ENCODE measurements around the gene IL17RE.
"Not testable (repeated sequence)": the region's sequence is repeated elsewhere in the genome, so short reads cannot be mapped to it uniquely, and the experiment has no call there.

The IL17RE gene

DNA sequence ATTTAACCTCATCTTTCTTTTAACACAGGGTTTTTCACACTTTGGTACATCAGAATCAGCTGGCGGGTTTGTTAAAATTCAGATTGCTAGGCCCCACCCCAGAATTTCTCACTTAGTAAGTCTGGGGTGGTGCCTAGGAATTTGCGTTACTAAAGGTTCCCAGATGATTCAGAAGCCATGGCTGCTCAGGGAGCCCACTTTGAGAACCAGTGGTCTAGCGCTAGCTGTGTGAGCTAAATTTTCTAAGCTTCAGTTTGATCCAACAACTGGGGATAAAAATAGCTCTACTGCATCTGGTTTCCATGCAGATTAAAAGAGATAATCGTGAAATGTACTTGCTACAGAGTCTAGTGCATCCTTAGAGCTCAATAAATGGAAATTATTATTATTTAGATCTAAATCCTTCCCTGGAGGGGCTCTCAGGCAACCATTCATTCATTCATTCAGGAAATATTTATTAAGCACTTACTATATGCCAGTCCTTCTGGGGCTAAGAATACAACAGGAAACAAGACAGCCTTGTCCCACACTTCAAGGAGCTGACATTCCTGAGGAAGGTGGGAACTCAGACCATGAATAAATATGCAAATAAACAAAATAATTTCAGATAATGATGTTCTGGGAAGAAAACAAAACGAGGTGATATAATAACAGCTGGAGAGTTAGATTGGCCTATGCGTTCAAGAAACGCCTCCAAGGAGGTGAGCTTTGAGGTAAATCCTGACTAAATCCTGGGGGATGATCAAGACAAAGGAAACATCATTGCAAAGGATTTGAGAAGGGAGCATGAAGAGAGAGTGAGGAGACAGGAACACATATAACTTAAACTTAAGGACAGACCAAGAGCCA is 18.7 kb upstream of the IL17RE start:
- DNase-seq: no peak

DNA sequence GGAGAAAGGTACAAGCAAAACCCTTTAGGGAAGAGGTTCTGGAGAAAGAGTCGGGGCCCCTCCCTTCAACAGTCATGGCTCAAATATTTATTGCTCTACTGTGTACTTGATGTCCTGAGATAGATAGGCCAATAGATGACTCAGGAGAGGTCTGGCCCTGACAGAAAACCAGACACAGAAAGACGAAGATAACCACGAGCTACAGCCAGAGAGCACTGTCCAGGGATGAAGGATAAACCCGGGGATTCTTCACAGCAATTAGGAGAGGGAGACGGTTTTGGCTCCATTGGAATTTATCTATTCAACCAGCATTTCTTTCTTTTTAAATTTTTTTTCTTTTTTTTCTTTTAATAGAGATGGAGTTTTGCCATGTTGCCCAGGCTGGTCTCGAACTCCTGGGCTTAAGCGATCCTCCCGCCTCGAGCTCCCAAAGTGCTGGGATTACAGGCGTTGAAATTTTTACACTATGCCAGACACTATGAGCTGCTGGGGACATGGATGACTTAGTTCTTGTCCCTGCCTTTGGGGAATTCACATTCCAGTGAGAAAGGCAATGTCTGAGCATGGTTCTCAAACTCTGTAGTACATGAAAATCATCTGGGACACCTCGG is 18.0 kb upstream of the IL17RE start:
- no peak for DNase-seq

DNA sequence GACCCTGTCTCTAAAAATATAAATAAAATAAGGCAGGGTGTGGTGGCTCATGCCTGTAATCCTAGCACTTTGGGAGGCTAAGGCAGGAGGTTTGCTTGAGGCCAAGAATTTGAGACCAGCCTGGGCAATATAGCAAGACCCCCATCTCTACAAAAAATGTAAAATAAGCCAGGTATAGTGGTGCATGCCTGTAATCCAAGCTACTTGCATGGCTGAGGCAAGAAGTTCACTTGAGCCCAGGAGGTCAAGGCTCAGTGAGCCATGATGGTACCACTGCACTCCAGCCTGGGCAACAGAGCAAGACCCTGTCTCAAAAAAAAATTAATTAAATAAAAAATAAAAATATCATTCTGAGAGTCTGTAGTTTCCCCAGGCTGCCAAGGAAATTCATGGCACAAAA is 16.3 kb upstream of the IL17RE start:
- DNase-seq: no peak

DNA sequence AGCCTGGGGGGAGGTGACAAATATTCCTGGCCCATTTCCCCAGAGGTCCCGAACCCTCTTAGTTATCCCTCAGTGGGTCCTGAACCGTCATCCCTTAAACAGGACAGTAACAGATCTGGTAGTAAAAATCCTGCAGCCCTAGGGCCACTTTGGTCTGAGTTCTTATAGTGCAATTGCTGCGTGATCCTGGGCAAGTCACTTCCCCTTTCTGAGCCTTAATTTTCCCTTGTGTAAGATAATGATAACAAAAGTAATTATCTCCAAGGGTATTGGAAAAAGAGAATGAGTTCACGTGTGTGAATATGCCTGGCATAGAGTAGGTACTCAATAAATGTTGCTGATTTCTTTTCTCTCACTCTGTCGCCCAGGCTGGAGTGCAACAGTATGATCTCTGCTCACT is 15.2 kb upstream of the IL17RE start:
- DNase-seq: no peak

DNA sequence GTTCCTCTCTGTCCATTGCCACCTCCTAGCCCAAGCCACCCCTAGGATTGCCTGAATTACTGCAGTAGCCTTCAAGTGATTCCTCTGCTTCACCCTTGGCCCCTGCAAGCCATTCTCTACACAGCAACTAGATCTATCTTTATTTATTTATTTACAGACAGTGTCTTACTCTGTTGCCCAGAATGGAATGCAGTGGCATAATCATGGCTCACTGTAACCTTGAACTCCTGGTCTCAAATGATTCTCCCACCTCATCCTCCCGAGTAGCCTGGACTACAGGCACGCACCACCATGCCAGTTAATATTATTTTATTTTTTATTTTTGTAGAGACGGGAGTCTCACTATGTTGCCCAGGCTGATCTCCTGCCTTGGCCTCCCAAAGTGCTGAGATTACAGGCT is 14.1 kb upstream of the IL17RE start:
- no peak for DNase-seq

DNA sequence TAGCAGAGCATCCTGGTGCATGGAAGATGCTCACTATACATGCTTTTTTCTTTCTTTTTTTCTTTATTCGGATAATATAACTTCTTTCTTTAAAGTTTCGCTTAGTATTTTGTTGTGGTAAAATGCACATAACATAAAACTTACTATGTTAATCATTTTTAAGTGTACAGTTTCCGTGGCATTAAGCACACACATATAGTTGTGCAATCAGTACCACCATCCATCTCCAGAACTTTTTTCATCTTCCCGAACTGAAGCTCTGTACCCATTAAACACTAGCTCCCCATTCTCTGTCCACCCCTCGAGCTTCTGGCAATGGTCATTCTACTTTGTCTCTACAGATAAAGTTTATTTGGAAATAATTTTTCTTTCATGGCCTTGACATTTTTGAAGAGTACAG is 13.2 kb upstream of the IL17RE start:
- no peak for DNase-seq

DNA sequence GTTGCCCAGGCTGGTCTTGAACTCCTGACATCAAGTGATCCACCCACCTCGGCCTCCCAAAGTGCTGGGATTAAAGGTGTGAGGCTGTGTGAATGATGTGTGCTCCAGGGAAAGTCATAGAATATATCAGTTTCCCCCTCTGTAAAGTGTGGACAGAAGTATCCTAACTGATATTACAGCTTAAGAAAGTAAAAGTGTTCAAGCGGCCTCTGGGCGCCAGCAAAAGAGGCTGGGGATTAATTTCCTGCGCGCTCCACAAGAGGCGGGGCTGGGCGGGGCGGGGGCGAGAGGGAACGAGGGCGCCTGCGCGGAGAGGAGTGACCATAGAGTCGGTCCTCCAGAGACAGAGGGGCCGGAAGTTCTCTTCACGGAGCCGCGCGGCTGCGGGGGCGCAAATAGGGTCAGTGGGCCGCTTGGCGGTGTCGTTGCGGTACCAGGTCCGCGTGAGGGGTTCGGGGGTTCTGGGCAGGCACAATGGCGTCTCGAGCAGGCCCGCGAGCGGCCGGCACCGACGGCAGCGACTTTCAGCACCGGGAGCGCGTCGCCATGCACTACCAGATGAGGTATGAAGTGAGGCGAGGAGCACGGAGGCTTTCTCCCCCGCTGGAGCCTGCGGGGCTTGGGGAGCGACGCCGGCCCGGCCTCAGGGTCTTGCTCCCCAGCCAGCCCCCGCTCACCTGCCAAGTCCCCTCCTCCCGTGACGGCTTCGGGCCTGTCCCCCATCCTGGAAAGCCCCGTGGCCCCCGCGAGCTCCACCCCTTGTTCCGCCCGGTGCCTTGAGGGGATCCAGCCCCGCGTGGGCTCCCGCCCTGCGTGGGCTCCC is 12.2 kb upstream of the IL17RE start, which contains the start of gene JAGN1:
TSS of gene JAGN1 (plus strand) at position 362 of the 823 bp plus-strand sequence. CDS start at position 475, 113 bp downstream.
- peak; percentile 58 for DNase-seq

DNA sequence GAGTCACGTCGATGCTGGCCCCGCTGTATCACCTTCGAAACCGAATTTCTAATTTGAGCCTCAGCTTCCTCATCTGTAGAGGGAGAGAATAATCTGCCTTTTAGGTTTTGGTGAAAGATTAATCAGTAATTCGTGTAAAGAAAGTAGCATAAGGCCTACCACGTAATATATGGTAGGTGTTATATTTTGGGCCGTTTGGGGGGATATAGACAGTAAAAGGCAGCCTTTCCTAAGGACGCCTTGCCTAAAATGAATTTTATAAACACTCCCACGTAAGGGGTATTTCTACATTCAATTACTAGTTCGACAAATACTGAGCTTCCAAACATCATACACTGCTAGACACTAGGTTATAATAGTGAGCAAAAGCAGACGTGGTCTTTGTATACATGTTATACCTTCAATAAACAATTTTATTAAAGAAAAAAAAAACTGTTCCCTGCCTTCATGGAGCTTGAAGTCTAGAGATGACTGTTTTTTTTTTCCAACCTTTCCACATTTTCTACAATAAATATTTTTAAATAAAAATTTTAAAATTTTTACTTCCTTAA is 11.5 kb upstream of the IL17RE start:
- no peak for DNase-seq

DNA sequence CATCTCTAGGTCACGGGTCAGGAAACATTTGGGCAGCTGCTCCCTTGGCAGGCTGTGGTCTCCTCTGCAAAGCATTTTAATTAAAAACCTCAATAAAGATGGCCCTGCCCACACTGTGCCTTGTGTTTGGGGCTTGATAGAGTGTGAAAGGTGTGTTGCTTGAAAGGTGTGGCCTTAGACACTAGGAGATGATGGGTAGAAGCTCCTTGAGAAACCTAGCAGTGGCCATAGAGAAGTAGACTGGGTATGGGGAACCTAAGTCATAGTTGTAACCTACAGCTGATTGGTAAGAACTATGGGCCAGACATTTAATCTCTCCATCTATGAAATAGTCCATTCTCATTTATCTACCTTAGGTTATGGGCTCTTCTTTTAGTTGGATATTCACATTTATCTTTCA is 8.9 kb upstream of the IL17RE start:
- DNase-seq: no peak

DNA sequence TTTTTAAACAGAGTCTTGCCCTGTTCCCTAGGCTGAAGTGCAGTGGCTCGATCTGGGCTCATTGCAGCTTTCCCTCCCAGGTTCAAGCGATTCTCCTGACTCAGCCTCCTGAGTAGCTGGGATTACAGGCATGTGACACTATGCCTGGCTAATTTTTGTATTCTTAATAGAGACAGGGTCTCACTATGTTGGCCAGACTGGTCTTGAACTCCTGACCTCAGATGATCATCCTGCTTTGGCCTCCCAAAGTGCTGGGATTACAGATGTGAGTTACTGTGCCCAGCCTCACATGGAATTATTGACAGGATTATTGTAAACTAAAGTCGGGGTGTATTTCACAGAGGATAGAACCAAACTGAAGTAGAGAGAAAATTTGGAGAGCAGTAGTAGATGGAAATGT is 6.9 kb upstream of the IL17RE start:
- DNase-seq: not testable (repeated sequence)

DNA sequence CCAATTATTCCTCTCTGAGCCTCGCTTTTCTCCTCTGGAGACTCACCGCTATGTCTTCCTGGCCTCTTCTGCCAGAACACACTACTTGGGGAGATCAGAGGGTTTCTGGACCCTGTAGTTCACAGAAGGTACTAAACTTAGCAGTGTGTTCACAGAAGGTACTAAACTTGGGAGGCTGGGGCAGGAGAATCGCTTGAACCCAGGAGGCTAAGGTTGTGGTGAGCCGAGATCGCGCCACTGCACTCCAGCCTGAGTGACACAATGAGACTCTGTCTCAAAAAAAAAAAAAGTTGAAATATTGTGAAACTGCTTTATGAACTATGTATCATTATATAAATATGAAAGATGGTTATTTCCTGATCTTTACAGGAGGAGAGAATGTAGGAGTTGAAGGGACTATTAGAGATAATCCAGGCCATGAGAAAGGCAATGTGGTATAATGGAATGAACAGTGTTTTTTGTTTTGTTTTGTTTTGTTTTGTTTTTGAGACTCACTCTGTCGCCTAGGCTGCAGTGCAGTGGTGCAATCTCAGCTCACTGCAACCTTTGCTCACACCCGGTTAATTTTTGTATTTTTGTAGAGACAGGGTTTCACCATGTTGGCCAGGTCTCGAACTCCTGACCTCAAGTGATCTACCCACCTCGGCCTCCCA is 5.8 kb upstream of the IL17RE start:
- DNase-seq: not testable (repeated sequence)

DNA sequence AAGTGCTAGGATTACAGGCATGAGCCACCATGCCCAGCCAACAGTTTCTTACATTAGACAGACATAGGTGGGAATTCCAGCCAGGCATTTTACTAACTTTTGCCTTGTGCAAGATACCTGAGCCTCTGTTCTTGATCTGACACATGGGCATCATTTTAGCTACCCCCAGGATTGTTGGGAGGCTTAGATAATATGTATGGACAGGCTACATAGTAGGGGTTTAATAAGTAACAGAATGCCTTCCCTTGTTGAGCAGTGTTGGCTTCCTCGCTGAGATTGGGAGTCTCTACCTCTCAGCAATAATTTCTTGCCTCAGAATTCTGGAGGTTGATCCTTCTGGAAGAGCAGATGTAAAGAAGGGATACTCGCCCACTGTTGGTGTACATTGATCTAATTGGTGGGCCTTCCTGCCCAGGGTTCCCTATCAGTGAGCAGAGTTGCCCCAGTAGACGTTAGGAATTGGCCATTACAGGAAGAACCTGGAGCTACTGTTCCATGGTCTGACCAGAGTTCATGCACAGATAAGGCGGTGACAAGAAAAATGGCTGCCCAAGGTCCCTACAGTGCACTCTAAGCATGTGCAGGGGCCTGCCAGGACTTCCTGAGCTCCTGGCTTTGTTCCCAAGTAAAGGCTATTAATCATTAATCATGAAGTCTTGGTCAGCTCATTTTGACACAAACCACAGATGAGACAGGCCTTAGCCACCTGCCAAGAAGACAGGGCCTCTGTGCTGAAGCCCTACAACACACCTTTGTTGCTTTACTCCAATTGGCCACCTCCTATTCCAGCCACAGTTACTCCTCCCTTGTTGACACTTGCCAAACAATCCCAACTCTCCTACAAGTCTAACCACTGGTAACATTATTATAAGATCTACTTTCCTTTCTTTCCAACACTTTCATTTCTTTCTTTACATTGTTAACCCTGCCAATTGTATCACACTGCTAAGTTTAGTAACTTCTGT is 5.0 kb upstream of the IL17RE start:
- no peak for DNase-seq

DNA sequence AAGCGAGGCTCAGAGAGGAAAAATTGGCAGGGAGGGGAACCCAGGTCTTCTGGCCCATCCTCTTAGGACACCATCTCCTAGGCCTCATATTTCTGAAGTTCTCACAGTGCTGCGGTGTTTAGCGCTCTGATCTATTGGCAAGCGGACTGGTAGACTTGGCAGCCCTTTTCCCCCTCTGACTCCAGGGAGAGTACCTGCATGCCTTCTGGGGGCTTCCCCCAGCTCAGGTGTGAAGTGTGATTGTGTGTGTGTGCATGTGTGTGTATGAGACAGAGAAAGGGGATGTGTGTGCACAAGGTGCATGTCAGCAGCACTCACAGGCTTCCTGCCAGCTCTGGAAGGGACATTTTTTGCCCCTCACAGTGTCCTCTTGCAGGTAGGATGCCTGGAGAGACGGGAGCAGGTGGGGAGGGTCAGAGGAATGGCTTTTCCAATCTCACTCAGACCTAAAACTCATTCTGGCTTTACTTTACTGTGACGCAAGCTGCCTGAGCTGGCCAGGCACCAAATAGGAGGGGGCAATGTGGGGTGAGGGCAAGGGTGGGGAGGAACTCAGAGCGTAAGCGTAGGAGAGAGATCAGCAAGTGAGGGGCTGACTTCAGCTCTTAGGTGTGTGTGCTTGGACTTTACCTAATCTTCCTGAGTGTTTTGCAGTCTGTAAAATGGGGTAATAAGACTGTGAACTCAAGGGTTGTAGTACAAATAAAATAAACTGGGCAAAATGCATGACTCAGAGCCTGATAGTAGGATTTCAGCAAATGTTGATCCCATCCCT is 4.0 kb upstream of the IL17RE start:
- DNase-seq: no peak

DNA sequence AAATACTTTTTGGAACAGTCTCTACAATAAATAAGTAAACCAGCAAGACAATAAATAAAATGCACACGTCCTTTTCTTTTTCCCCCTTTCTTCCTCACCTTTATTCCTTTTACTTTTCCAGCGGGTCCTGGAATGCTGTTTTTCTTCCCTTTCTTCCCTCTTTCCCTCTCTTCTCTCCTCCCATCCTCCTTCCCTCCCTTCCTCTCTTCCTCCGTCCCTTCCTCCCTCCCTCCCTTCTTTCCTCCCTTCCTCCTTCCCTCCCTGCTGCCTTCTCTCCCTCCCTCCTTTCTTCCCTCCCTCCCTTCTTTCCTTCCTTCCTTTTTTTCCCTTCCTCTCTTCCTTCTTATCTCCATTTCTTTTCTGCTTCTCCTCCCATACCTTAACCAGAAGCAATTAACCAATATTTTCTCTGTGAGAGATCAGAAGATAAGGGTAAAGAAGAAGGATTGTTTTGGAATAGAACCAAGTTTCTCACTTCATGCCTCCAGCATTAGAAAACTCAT is 3.3 kb upstream of the IL17RE start:
- no peak for DNase-seq

DNA sequence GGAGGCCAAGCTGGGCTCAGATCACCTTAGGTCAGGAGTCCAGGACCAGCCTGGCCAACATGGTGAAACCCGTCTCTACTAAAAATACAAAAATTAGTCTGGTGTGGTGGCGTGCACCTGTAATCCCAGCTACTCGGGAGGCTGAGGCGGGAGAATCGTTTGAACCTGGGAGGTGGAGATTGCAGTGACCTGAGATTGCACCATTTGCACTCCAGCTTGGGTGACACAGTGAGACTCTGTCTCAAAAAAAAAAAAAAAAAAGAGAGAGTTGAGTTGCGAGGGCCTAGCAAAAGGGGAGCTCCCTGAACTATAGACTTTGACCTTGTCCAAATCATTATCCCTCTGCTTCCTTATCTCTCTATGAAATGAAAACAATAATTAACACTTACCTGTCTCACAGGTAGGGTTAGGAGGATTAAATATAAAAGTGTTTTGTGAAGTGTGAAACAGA is 1.7 kb upstream of the IL17RE start:
- DNase-seq: not testable (repeated sequence)

DNA sequence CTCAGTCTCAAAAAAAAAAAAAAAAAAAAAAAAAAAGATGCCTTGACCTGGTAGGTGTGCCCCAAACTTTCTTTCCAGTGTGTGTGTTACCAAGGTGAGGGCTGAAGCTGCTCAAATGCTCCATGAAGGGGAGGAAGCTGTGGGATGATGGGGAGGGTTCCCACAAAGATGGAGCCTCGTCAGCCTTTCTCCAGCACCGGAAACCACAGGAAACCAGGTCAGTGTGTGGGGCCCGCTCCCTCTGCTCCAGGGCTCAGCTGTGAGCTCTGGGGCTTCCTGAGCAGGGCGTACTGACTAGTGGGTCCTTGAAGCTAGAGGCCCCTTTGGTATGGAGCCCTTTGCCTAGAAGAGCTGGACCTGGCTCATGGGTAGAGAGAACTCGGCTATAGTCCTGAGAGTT is 681 bp upstream of the IL17RE start:
- no peak for DNase-seq

DNA sequence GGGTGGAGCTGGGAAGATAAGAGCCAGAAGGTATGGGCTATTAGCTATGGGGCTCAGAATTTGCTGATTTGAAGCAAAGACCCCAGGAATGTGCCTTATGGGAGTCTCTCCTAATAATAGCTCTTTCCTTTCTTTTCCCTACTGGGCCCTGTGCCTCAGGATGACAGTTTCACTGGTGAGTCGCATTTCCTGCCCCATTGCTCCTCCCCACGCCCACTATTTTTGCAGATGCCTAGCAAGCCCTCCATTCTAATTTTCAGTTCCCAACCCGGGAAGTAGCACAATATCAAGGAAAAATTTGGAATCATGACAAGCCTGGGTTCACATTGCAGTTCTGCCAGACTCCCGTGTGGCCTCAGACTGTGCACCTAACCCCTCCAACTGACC is 583 bp downstream of the IL17RE start:
- DNase-seq: no peak

DNA sequence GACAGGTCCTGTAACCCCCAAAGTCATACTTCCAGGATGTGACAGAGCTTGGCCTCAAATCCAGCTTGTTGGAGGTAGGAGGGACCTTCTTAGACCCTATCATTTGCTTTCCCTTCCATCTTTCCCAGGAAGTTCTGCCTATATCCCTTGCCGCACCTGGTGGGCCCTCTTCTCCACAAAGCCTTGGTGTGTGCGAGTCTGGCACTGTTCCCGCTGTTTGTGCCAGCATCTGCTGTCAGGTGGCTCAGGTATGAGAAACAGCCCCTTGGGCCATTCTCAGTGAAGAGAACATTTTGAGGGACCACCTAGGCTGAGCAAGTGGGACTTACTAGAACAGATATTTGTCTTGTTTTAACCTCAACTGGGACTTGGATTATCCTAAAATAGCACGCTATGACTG is 1.3 kb downstream of the IL17RE start:
- DNase-seq: no peak

DNA sequence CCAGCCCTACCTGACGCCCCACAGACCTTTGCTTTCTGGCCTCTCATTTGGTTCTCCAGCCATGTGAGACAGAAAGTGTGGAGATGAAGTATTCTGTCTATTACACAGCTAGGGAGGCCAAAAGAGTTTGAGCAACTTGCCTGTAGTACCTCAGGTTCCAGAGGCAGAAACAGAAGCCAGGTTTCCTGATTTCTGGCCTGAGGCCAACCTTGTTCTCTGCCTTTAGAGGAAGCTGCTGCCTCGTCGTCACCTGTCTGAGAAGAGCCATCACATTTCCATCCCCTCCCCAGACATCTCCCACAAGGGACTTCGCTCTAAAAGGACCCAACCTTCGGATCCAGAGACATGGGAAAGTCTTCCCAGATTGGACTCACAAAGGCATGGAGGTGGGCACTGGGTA is 3.8 kb downstream of the IL17RE start:
- DNase-seq: no peak

DNA sequence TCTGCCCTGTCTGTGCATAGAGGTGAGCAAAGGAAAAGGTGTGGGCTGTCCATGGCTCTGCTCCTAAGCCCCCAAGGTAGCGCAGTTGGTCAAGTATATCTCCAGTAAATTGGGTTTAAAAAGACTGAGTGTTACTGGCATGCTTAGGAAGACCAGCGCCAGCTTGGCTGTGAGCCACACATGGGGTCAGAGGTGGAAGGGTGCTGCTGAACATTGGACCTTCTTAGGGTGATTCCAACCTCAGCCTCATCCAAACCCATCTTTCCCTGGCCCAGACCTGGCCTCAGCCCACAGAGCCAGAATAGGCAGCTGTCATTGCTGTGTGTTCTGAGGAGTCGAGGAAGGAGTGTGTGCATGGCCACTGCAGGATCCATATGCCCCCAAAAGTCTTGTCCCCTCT is 5.6 kb downstream of the IL17RE start:
- no peak for DNase-seq

Measured in NCI-H1694 (cell line).